Mononuclear cell (primary cell): ENCODE measurements around the gene KRTAP10-4. TPM values are rescaled to one million over a fixed set of nuclear protein-coding genes. Genes with fewer than 3 reads are reported as not detected.

Experiments
- H3K27me3 ChIP-seq: 2 replicates; pipeline ENCODE4 v1.6.0; 2011; ENCODE audit warnings: low read length, control low read depth; ENCODE audit not compliant: insufficient read depth
- H3K4me1 ChIP-seq: 2 replicates; pipeline ENCODE4 v1.5.1; 2011; ENCODE audit warnings: mild to moderate bottlenecking, low read length, control low read depth; ENCODE audit not compliant: insufficient read depth
- H3K4me3 ChIP-seq: 2 replicates; pipeline ENCODE4 v1.5.1; 2011; ENCODE audit warnings: mild to moderate bottlenecking, low read length, moderate library complexity
- H3K9me3 ChIP-seq: 2 replicates; pipeline ENCODE4 v1.5.1; 2011; ENCODE audit warnings: low read depth, mild to moderate bottlenecking, control low read depth, low read length
- total RNA-seq: library from RNA; depleted of rRNA; stranded (reverse); fragments of >200 nt; gene quantifications from one replicate; pipeline ENCODE4 v1.2.3, GENCODE V29; 2012

KRTAP10-4 gene
- total RNA-seq, 1 donor: not detected

DNA sequence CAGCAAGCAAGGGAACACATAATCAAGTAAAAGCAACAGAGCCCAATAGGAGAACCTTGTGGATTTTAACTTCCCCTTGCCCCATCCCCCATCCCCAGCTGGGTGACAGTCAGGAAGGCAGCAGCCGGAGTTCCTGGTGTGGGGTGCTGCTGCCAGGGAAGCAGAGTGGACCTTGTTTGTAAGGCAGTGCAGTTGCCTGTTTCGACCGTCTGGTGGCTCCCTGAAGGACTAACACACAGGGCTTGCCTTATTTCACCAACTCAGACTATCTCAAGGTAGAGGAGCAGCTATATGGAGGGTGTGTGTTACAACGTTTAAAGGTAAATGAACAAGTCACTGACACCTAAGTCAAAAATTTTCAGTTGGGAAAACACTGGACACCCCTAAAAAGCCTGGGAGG, 45.0 kb downstream of the KRTAP10-4 start:
- H3K4me3 ChIP-seq: no peak overlapping the region
- no peaks in the 10 kb centered on the region for H3K27me3 ChIP-seq
- H3K4me1 ChIP-seq: peaks cover 13% of the 10 kb centered on the region
- H3K9me3 ChIP-seq: peaks cover 13% of the 10 kb centered on the region

DNA sequence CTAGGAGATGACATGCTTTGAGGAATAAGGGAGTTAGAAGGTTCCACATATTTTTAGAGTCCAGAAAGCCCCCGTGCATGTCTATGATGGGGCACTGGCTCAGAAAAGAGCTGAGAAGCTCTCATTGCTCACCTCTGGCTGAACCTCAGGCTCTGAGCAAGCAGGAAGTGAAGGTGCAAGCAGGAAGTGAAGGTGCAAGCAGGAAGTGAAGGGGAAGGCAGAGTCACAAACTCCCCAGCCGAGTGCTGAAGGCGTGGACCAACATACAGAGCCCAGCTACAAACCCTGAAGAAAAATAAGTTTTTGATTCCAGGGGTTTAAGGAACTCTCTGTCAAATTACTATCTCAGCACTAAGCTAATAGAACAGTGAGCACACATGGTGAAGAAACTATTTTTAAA, 45.4 kb downstream of the KRTAP10-4 start:
- Histone ChIP-seq H3K4me1 (peaks cover 13% of the 10 kb centered on the region), H3K27me3 (no peaks in the 10 kb centered on the region), H3K4me3 (no peak overlapping the region), H3K9me3 (peaks cover 17% of the 10 kb centered on the region)

DNA sequence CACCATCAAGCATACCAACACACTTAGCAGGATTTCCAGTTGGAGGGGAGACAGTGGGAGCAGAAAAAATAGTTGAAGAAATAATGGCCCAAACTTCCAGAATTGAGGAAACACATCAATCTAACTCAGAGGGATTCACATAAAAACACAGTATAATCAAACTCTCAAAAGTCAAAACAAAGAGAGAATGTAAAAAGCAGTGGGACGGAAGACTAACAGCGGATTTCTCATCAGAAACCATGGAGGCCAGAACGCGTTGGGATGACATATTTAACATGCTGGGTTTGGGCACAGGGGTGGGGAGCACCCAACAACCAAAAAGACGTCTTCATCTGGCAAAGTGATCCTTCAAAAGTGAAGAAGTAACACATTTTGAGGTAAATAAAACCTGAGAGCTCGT, 46.4 kb downstream of the KRTAP10-4 start:
- Histone ChIP-seq H3K4me3 (no peak overlapping the region), H3K4me1 (peaks cover 13% of the 10 kb centered on the region), H3K27me3 (no peaks in the 10 kb centered on the region), H3K9me3 (peaks cover 26% of the 10 kb centered on the region)

DNA sequence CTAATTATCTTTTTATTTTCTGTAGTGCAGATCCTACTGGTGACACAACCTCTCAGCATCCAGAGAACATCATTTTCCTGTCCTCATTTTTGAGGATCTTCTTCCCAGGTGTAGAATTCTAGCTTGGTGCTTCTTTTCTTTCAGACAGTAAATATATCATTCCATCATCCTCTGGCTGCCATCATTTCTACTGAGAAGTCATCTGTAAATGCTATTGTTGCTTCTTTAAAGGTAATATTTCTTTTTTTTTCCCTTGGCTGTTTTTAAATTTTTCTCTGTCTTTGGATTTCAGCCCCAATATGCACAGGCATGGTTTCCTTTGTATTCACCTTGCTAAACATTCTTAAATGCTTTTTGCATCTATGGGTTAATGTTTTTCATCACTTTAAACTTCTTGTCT, 50.0 kb downstream of the KRTAP10-4 start:
- no peaks in the 10 kb centered on the region for H3K27me3 ChIP-seq
- H3K4me3 ChIP-seq: no peak overlapping the region
- H3K4me1 ChIP-seq: peaks cover 8% of the 10 kb centered on the region
- H3K9me3 ChIP-seq: peaks cover 26% of the 10 kb centered on the region

Other genes with a start within 250 kb of the KRTAP10-4 start
- 17.6 TPM for gene CFAP410, start 234.3 kb upstream of the KRTAP10-4 start, total RNA-seq
- 2.2 TPM for gene TRPM2, start 220.1 kb upstream of the KRTAP10-4 start, total RNA-seq
- 0.31 TPM for gene LRRC3, start 118.2 kb upstream of the KRTAP10-4 start, total RNA-seq
- not detected for gene KRTAP10-1, start 33.5 kb upstream of the KRTAP10-4 start, total RNA-seq
- gene KRTAP10-2, start 22.2 kb upstream of the KRTAP10-4 start, total RNA-seq: not detected
- gene KRTAP10-3, start 14.9 kb upstream of the KRTAP10-4 start, total RNA-seq: not detected
- not detected for gene KRTAP10-5, start 6.9 kb downstream of the KRTAP10-4 start, total RNA-seq
- not detected for gene KRTAP10-6, start 18.8 kb downstream of the KRTAP10-4 start, total RNA-seq
- not detected for gene KRTAP10-7, start 26.9 kb downstream of the KRTAP10-4 start, total RNA-seq
- gene KRTAP10-8, start 38.4 kb downstream of the KRTAP10-4 start, total RNA-seq: not detected
- gene KRTAP10-9, start 53.4 kb downstream of the KRTAP10-4 start, total RNA-seq: not detected
- not detected for gene KRTAP10-10, start 63.6 kb downstream of the KRTAP10-4 start, total RNA-seq
- not detected for gene KRTAP10-11, start 72.7 kb downstream of the KRTAP10-4 start, total RNA-seq
- gene KRTAP12-4, start 80.9 kb downstream of the KRTAP10-4 start, total RNA-seq: not detected
- gene KRTAP12-3, start 84.2 kb downstream of the KRTAP10-4 start, total RNA-seq: not detected
- not detected for gene KRTAP12-2, start 93.2 kb downstream of the KRTAP10-4 start, total RNA-seq
- gene KRTAP12-1, start 108.4 kb downstream of the KRTAP10-4 start, total RNA-seq: not detected
- not detected for gene KRTAP10-12, start 123.4 kb downstream of the KRTAP10-4 start, total RNA-seq
- gene TSPEAR, start 137.8 kb downstream of the KRTAP10-4 start, total RNA-seq: not detected
- 90.0 TPM for gene UBE2G2, start 228.1 kb downstream of the KRTAP10-4 start, total RNA-seq
- gene SUMO3, start 244.3 kb downstream of the KRTAP10-4 start, total RNA-seq: 86.3 TPM